Activated T-helper 1 cell treated with anti-CD3 and anti-CD28 coated beads, Interleukin-12 subunit alpha, Interleukin-12 subunit beta, Interleukin-2, Interleukin-4 antibody, amounts not matched to agents 30 ng/mL and 10 ng/mL and 1 ng/mL, durations not matched to agents 14 hours and 24 hours and 36 hours (primary cell): Measurements from ENCODE around the gene PANK4. TPM values are rescaled to one million over a fixed set of nuclear protein-coding genes. Genes with fewer than 3 reads are reported as not detected.
"Not testable (repeated sequence)": the region's sequence is repeated elsewhere in the genome, so short reads cannot be mapped to it uniquely, and the experiment has no call there.

Source experiments
- DNase-seq: peaks from one replicate; pipeline ENCODE4 v3.0.0; 2021; ENCODE audit warnings: low spot score
- H3K27ac Mint-ChIP-seq: one replicate; pipeline ENCODE4 v1.8.0; 2021; ENCODE audit warnings: mild to moderate bottlenecking, mixed read lengths
- H3K27me3 Mint-ChIP-seq: one replicate; pipeline ENCODE4 v1.8.0; 2022; ENCODE audit warnings: mild to moderate bottlenecking, moderate library complexity, mixed read lengths; ENCODE audit not compliant: insufficient read depth
- H3K36me3 Mint-ChIP-seq: one replicate; pipeline ENCODE4 v1.8.0; 2021; ENCODE audit warnings: low read depth, mixed read lengths
- H3K4me1 Mint-ChIP-seq: one replicate; pipeline ENCODE4 v1.8.0; 2021; ENCODE audit warnings: low read depth, mixed read lengths
- H3K4me3 Mint-ChIP-seq: one replicate; pipeline ENCODE4 v1.8.0; 2021; ENCODE audit warnings: mild to moderate bottlenecking, moderate library complexity, mixed read lengths
- H3K9me3 Mint-ChIP-seq: one replicate; pipeline ENCODE4 v1.8.0; 2021; ENCODE audit warnings: mixed read lengths
- intact Hi-C: fragments of 100-400 bp; cut with micrococcal nuclease; formaldehyde crosslinking; loops from one replicate; pipeline ENCODE4 v1.15.1; 2024
- total RNA-seq: library from RNA; stranded (reverse); gene quantifications from 2 replicates; pipeline ENCODE4 v1.2.3, GENCODE V29; 2022

PANK4 gene
- total RNA-seq: 65.6 and 67.6 TPM in 2 replicates

GRCh38 chr1:2525920-2526823 lies at the start of gene PANK4:
Gene PANK4 (minus strand): TSS chr1:2526596. CDS start chr1:2526587, 9 bp downstream.
- DNase-seq: peak; percentile 86
- peak within 1 kb of the TSS; percentile 98 for H3K27ac Mint-ChIP-seq
- H3K9me3 Mint-ChIP-seq: no peaks in the 10 kb centered on the region
- peaks cover 38% of the 10 kb centered on the region for H3K4me1 Mint-ChIP-seq
- H3K4me3 Mint-ChIP-seq: peak within 1 kb of the TSS; percentile 94
- peaks cover 15% of the 10 kb centered on the region for H3K27me3 Mint-ChIP-seq
- H3K36me3 Mint-ChIP-seq: peaks cover under 1% of the 10 kb centered on the region
- intact Hi-C loops: loop anchor here (1.0 to 10.0 kb wide), 10 partner anchors 21 to 391 kb away; partner anchors contain the start of genes MORN1, PEX10, PRXL2B and RER1

DNA sequence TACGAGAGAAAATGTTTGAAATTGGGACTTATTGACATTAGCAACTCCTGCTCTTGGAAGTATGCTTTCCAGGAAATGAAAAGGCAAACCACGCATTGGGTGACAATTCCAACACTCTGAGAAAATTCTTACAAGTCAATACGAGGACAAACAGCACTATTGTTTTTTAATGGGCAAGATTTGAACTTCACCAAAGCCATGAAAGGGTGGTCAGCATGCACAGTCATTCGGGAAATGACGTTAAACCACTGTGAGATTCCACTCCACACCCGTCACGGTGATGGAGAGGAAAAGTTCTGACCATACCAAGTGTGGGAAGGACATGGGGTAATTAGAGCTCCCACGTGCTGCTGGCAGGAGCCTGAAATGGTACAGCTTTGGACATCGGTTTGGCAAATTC lies 48.0 kb upstream of the PANK4 start:
- Mint-ChIP-seq H3K36me3 (peaks cover 24% of the 10 kb centered on the region), H3K27ac (peak overlapping the region; percentile 29), H3K9me3 (peaks cover 28% of the 10 kb centered on the region)

DNA sequence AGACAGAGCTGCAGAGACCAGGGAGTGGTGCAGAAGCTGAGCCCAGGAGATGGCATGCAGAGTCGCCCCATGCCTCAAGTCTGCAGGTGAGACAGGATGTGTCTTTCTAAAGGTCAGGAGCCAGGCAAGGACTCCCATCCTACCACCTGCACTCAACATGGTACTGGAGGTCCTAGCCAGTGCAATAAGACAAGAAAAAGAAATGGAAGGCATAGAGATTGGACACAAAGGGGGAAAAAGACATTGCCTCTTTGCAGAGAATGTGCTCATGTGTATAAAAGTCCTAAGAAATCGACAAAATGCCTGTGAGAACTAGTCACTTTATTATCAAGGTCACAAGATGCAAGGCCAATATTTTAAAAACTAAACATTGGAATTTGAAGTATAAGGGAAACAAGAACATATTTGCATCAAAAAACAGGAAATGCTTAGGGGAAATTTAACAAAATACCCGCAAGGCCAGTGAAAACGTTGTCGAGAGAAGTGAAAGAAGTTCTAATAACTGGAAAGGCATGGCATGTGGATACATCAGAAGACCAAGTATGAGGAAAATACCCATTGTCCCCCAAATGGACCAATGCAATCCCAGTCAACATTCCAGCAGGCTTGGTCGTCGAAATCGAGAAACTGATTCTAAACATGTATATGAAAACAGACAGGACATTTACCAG lies 47.0 kb upstream of the PANK4 start:
- Mint-ChIP-seq H3K4me1 (peaks cover 44% of the 10 kb centered on the region), H3K36me3 (peaks cover 21% of the 10 kb centered on the region), H3K27me3 (no peaks in the 10 kb centered on the region), H3K27ac (peak overlapping the region; percentile 32), H3K4me3 (peak overlapping the region; percentile 47), H3K9me3 (peaks cover 28% of the 10 kb centered on the region)
- DNase-seq: no peak
- intact Hi-C loops: no loop called here

More for the DNA sequence above, 48.0 kb upstream of the PANK4 start:
- H3K4me1 Mint-ChIP-seq: peaks cover 53% of the 10 kb centered on the region
- no peak for DNase-seq
- no peaks in the 10 kb centered on the region for H3K27me3 Mint-ChIP-seq
- H3K4me3 Mint-ChIP-seq: no peak overlapping the region
- intact Hi-C loops: no loop called here

DNA sequence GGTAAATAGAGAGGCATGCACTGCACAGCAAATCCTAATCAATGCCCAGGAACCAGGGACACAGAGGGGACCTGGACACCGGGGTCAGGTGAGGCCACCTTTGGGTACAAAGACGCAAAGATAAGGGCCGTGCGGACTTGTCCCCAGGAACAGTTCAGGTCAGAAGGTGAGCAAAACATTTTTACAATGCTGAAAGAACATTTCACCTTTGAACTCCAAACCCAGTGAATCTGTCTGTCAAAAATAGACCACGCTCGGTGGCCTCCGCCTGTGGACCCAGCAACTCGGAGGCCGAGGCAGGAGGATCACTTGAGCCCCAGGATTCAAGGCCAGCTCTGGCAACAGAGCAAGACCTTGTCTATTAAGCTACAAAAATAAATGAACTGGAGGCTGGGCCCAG lies 45.0 kb upstream of the PANK4 start:
- no peak for DNase-seq
- H3K4me1 Mint-ChIP-seq: peaks cover 31% of the 10 kb centered on the region
- H3K27ac Mint-ChIP-seq: no peak overlapping the region
- peaks cover 21% of the 10 kb centered on the region for H3K36me3 Mint-ChIP-seq
- peaks cover 28% of the 10 kb centered on the region for H3K9me3 Mint-ChIP-seq
- no peaks in the 10 kb centered on the region for H3K27me3 Mint-ChIP-seq
- intact Hi-C loops: no loop called here
- no peak overlapping the region for H3K4me3 Mint-ChIP-seq

DNA sequence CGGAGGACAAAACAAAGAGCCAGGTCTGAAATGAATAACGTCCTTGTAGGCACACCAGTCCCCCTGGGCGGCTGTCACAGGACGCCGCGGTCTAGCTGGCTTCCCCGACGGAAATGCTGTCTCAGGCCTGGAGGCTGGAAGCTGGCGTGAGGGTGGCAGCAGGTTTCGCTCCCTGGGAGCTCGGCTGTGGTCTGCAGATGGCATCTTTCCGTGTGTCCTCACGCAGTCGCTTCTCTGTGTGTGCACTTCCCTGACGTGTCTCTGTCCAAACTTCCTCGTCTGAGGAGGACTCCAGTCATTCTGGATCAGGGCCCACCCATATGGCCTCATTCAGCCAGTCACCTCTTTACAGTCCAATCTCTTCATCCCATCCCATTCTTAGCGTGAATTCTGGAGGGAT lies 43.9 kb upstream of the PANK4 start:
- intact Hi-C loops: no loop called here
- H3K4me1 Mint-ChIP-seq: peaks cover 23% of the 10 kb centered on the region

DNA sequence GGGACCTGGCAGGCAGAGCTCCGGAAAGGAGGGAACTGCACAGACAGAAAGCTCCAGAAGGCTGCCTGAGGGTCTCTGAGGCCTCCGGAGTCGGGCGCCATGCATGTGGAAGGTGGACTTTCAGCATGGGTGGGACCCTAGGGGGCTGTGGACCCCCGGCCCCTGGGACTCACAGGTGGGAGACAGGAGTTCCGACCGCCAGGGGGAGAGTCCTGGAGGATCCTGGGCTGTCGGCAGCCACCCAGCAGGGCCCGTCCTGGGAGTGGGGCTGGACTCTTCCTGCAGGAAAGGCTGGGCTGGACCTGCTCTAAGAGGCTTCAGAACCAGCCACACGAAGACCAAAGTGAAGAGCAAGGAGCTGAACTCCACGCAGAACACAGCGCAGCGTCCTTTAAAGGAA lies 43.3 kb upstream of the PANK4 start:
- intact Hi-C loops, H3K27ac Mint-ChIP-seq, H3K4me3 Mint-ChIP-seq, H3K27me3 Mint-ChIP-seq, DNase-seq: not testable (repeated sequence)
- Mint-ChIP-seq H3K4me1 (peaks cover 18% of the 10 kb centered on the region), H3K9me3 (peaks cover 28% of the 10 kb centered on the region), H3K36me3 (peaks cover 19% of the 10 kb centered on the region)

More for the DNA sequence above, 43.9 kb upstream of the PANK4 start:
- Mint-ChIP-seq H3K36me3 (peaks cover 19% of the 10 kb centered on the region), H3K27me3 (no peaks in the 10 kb centered on the region), H3K9me3 (peaks cover 28% of the 10 kb centered on the region), H3K27ac (no peak overlapping the region), H3K4me3 (no peak overlapping the region)
- no peak for DNase-seq

GRCh38 chr1:2569060-2569459 lies 42.7 kb upstream of the PANK4 start:
- intact Hi-C loops: no loop called here
- no peak for DNase-seq
- no peak overlapping the region for H3K27ac Mint-ChIP-seq
- peaks cover 23% of the 10 kb centered on the region for H3K9me3 Mint-ChIP-seq
- H3K27me3 Mint-ChIP-seq: no peaks in the 10 kb centered on the region
- H3K4me3 Mint-ChIP-seq: no peak overlapping the region
- peaks cover 17% of the 10 kb centered on the region for H3K36me3 Mint-ChIP-seq
- peaks cover 11% of the 10 kb centered on the region for H3K4me1 Mint-ChIP-seq

- intact Hi-C loops, H3K27ac Mint-ChIP-seq, H3K27me3 Mint-ChIP-seq, H3K36me3 Mint-ChIP-seq, H3K4me1 Mint-ChIP-seq, H3K4me3 Mint-ChIP-seq, DNase-seq: not testable (repeated sequence)
- peaks cover 15% of the 10 kb centered on the region for H3K9me3 Mint-ChIP-seq
Observed at GRCh38 chr1:2568187-2568816, 41.9 kb upstream of the PANK4 start.

- no peak for DNase-seq
- Mint-ChIP-seq H3K4me1 (no peaks in the 10 kb centered on the region), H3K4me3 (no peak overlapping the region), H3K9me3 (peaks cover 6% of the 10 kb centered on the region), H3K36me3 (peaks cover 6% of the 10 kb centered on the region), H3K27ac (no peak overlapping the region), H3K27me3 (no peaks in the 10 kb centered on the region)
- intact Hi-C loops: no loop called here
Observed at GRCh38 chr1:2567083-2567679, 40.8 kb upstream of the PANK4 start.

DNA sequence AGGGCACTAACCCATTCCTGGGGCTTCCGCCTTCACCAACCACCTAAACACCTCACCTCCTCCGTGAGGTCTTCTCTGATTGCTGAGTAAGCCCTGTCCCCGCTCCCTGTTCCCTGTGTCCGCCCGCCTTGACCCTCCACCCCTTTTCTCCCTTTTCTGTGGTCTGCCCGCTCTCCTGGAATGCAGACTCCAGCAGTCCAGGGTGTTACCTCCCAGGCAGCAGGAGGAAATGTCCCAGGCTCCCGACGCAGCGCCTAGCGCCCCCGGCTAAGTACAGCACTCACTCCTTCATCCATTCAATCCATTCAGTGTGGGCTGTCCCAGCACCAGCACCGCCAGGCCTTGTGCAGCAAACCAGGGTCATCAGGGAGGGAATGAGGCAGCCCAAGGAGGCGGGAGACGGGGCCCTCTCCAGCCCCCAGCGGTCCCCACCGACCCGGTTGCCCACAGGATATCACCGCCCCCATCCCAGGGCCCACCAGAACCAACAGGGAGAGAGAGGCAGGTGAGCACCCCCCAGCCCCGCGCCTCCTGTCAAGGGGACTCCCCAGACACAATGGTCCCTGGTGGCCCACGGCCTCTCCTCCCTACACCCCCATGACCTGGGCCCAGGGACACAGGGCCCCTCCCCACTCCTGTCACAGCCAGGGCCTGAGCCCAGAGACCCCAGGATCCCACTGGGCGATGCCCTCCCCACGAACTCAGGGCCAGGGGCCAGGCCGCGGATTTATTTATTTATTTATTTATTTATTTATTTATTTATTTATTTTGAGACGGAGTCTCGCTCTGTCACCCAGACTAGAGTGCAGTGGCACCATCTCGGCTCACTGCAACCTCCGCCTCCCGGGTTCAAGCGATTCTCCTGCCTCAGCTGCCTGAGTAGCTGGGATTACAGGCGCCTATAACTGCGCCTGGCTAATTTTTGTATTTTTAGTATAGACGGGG lies 40.0 kb upstream of the PANK4 start:
- H3K4me1 Mint-ChIP-seq: peaks cover 2% of the 10 kb centered on the region
- intact Hi-C loops: no loop called here
- H3K27me3 Mint-ChIP-seq: no peaks in the 10 kb centered on the region
- peaks cover 7% of the 10 kb centered on the region for H3K36me3 Mint-ChIP-seq
- peaks cover 6% of the 10 kb centered on the region for H3K9me3 Mint-ChIP-seq
- DNase-seq: no peak
- H3K27ac Mint-ChIP-seq: no peak overlapping the region
- no peak overlapping the region for H3K4me3 Mint-ChIP-seq

DNA sequence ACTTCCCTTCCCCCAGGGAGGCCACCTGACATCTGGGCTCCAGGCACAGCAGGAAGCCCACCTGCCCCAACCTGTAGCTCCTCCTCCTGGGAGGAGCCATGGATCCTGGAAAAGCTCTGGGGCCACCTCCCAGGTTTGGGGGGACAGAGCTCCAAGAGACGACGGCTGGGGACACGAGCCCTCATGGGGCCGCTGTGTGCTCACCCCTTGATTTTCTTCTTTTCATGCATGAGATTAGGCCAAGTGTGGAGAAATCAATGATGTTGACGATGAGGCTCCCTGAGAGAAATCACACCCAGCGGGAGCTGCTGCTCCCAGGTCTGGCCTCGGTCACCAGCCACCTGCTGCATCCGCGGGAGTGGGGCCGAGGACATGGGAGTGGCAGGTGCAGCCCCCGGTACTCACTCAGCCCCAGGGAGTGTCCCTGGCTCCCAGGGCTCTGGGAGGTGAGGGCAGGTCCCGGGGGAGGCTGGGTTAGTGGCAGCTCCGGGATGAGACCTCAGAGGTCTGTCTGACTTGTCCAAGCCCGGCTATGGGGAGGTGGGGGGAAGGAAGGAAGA lies 38.5 kb upstream of the PANK4 start:
- H3K36me3 Mint-ChIP-seq: peaks cover 6% of the 10 kb centered on the region
- no peak overlapping the region for H3K27ac Mint-ChIP-seq
- H3K4me1 Mint-ChIP-seq: peaks cover 6% of the 10 kb centered on the region
- H3K4me3 Mint-ChIP-seq: no peak overlapping the region
- no peaks in the 10 kb centered on the region for H3K27me3 Mint-ChIP-seq
- DNase-seq: no peak
- intact Hi-C loops: no loop called here
- H3K9me3 Mint-ChIP-seq: no peaks in the 10 kb centered on the region
